ENCODE measurements around the gene RIPK3. TPM values are rescaled to one million over a fixed set of nuclear protein-coding genes. Genes with fewer than 3 reads are reported as not detected.
A peak's percentile ranks its signal among the peaks of the same experiment; 100 is the strongest.

Gene RIPK3
- total and polyA plus RNA-seq, 12 donors: 1.7 to 7.1 (median 3.5) TPM

DNA sequence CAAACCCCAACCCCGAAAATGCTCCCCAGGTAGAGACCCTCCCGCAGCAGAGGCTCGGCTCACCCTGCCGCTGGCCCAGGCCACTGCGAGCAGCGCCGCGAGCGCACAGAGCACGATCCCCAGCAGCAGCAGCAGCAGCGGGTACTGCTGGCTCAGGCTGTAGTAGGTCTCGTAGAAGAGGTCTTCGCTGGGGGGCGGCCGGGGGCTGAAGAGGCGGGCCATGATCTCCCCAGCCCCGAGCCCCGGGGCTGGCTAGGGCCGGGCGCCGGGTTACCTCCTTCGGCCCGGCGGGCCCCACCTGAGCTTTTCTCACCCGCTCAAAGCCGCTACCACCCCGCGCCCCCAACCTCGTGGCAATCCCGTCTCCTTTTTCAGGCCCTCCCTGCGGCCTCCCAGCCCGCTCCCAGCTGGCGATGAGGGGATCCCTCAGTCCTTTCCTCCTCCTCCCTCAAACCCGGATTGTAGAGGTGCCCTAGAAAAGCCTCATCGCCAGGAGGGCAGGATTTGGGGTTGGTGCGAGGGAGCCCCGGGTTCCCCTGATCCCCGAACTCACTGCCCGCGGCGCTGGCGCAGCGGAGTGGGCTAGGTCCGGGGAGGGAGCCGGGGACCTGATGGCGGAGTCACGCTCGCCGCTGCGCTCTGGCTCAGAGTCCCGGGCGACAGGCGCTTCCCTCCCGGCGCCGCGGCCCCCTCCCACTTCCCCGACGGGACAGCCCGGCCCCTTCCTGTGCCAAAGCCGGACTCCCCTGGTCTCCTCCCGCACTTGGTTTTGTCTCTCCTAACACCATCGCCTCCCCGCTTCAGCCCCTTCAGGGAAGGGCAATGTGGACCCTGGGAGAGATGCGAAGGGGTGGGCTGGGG, 5.1 kb downstream of the RIPK3 start, which contains the start of gene ADCY4:
TSS of gene ADCY4 (minus strand) at position 641 of the 861 bp plus-strand sequence. CDS start at position 222, 419 bp downstream.
- intact Hi-C loops (cut with DNase I): loop anchor here in 8 of 10 donors (1.0 to 5.0 kb wide), 7 partner anchors 32 to 343 kb away; partner anchors contain the start of genes CBLN3 (in 1 of the 8) and KHNYN (in 1 of the 8)
- DNase-seq (peak; percentile 70 to 73), ATAC-seq (peak; percentile 38 to 72 (median 62))
- peaks cover 0 to 38% (median 0%) of the 10 kb centered on the region in 9 donors for H3K36me3 ChIP-seq
- peaks cover 0 to 50% (median 25%) of the 10 kb centered on the region in 7 donors for H3K27me3 ChIP-seq
- TF ChIP-seq, protein P1, sequence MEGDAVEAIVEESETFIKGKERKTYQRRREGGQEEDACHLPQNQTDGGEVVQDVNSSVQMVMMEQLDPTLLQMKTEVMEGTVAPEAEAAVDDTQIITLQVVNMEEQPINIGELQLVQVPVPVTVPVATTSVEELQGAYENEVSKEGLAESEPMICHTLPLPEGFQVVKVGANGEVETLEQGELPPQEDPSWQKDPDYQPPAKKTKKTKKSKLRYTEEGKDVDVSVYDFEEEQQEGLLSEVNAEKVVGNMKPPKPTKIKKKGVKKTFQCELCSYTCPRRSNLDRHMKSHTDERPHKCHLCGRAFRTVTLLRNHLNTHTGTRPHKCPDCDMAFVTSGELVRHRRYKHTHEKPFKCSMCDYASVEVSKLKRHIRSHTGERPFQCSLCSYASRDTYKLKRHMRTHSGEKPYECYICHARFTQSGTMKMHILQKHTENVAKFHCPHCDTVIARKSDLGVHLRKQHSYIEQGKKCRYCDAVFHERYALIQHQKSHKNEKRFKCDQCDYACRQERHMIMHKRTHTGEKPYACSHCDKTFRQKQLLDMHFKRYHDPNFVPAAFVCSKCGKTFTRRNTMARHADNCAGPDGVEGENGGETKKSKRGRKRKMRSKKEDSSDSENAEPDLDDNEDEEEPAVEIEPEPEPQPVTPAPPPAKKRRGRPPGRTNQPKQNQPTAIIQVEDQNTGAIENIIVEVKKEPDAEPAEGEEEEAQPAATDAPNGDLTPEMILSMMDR (IDR thresholded peaks at IDR 0.05): no peak
- peak within 1 kb of the TSS; percentile 47 to 88 (median 70) for H3K4me3 ChIP-seq
- no peaks in the 10 kb centered on the region for H3K9me3 ChIP-seq
- WGBS, 2 donors: 2 to 3% methylated on average over 61 to 65 of the region's 65 CpGs
- peaks cover 12 to 88% (median 55%) of the 10 kb centered on the region in 9 donors for H3K4me1 ChIP-seq
- peak within 1 kb of the TSS; percentile 86 to 98 (median 94) for H3K27ac ChIP-seq

DNA sequence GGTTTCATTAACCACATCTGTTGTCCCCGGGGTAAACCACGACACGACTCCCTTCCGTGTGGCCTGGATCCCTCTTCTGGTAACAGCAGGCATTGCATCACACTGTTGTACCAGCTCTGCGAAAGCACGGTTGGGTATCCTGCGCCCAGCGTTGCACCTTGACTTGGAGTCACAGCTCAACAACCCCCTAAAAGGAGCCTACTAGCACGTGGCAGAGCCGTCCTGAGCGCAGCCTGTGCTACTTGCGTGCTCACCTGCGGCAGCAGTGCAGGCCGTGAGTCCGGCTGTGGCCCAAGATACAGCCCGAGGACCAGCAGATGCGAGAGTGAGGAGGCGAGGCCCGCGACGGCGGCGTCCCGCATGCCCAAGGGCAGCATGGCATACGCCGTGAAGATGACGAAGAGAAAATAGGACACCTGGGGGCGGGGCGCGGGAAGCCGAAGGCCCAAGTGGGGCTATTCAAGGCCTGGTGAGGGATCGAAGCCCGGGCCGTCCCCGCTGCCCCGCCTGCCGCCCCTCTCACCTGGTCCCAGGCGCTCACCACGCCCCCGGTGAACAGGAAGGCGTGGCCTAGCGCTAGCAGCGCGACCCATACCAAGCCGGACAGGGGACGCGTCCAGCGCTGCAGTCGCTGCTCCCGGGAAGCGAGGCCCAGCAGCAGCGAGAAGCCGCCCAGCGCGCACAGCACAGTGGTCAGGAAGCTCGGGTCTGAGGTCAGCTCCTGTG, 7.4 kb downstream of the RIPK3 start:
- peaks cover 0 to 48% (median 0%) of the 10 kb centered on the region in 9 donors for H3K36me3 ChIP-seq
- intact Hi-C loops (cut with DNase I): loop anchor here (2.0 to 5.0 kb wide), 7 partner anchors 80 to 345 kb away; partner anchors contain the start of genes CBLN3 (in 1 of the 10) and KHNYN (in 1 of the 10)
- WGBS, 2 donors: 27 to 29% methylated on average over 55 to 56 of the region's 56 CpGs
- DNase-seq (peak; percentile 43 to 68), ATAC-seq (peak in 7 of 8 donors; percentile 31 to 56 (median 51))
- H3K27ac ChIP-seq: peak overlapping the region in 3 of 10 donors; percentile 15 to 97 (median 90)
- no peaks in the 10 kb centered on the region for H3K9me3 ChIP-seq
- TF ChIP-seq, protein P1 (IDR thresholded peaks at IDR 0.05): peak; percentile 43 to 75 (median 68)
- H3K4me1 ChIP-seq: peaks cover 6 to 92% (median 37%) of the 10 kb centered on the region in 9 donors
- peak overlapping the region in 9 of 10 donors; percentile 14 to 88 (median 70) for H3K4me3 ChIP-seq
- H3K27me3 ChIP-seq: peaks cover 0 to 35% (median 24%) of the 10 kb centered on the region in 7 donors

DNA sequence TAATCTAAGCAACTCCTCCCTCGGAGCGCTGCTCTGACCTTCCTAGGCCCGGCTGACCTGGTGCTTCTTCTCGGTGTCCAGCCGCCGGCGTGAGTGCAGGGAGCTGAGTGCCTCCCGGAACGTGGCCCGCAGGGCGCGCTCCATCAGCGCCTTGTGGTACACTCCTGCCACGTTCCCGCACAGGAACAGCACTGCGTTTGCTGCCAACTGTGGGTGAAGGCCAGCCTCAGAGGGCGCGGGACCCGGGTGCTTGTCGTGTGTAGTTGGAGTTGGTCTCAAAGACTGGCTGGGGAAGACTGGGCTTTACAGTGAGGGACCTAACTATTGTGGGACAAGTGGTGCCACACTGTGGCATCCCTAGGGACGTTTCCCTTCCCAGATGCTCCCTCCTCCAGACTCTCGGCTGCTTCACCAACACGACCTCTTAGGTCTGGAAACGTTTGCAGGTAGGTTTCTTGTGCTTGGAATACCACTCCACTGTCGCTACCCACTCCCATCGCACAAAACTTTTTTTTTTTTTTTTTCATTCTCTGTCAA, 8.0 kb downstream of the RIPK3 start:
- DNase-seq (no peak), ATAC-seq (no peak)
- Histone ChIP-seq H3K36me3 (peaks cover 0 to 48% (median 0%) of the 10 kb centered on the region in 9 donors), H3K27me3 (peaks cover 0 to 35% (median 24%) of the 10 kb centered on the region in 7 donors), H3K9me3 (no peaks in the 10 kb centered on the region), H3K4me1 (peaks cover 6 to 98% (median 37%) of the 10 kb centered on the region in 9 donors), H3K4me3 (peak overlapping the region in 4 of 10 donors; percentile 63 to 88 (median 69)), H3K27ac (peak overlapping the region in 1 of 10 donors; percentile 66)
- 66 to 67% methylated on average over 26 of the region's 26 CpGs for WGBS, 2 donors
- TF ChIP-seq, protein P1 (IDR thresholded peaks at IDR 0.05): no peak
- intact Hi-C loops (cut with DNase I): loop anchor here (2.0 to 5.0 kb wide), 7 partner anchors 81 to 346 kb away; partner anchors contain the start of genes CBLN3 (in 1 of the 10) and KHNYN (in 1 of the 10)

Measured in heart right ventricle (tissue), 16 donors.